ENCODE data around the gene DHRSX.
"Not testable (repeated sequence)": the region's sequence is repeated elsewhere in the genome, so short reads cannot be mapped to it uniquely, and the experiment has no call there.

DHRSX gene

GRCh38 chrX:2272337-2272736, 228.4 kb downstream of the DHRSX start:
- in situ Hi-C loops (cut with HindIII; ENCODE audit: low sequenced_read_pairs): no loop called here

GRCh38 chrX:2271595-2271994, 229.2 kb downstream of the DHRSX start:
- in situ Hi-C loops (cut with HindIII; ENCODE audit: low sequenced_read_pairs): not testable (repeated sequence)

- in situ Hi-C loops (cut with HindIII; ENCODE audit: low sequenced_read_pairs): not testable (repeated sequence)
Measured at GRCh38 chrX:2270783-2271182, 230.0 kb downstream of the DHRSX start.

GRCh38 chrX:2267890-2268289, 232.9 kb downstream of the DHRSX start:
- in situ Hi-C loops (cut with HindIII; ENCODE audit: low sequenced_read_pairs): no loop called here

- in situ Hi-C loops (cut with HindIII; ENCODE audit: low sequenced_read_pairs): no loop called here
Measured at GRCh38 chrX:2266445-2267349, 234.1 kb downstream of the DHRSX start.

- in situ Hi-C loops (cut with HindIII; ENCODE audit: low sequenced_read_pairs): not testable (repeated sequence)
Measured at GRCh38 chrX:2265658-2266444, 234.9 kb downstream of the DHRSX start.

GRCh38 chrX:2264179-2265030, 236.4 kb downstream of the DHRSX start:
- in situ Hi-C loops (cut with HindIII; ENCODE audit: low sequenced_read_pairs): no loop called here

- in situ Hi-C loops (cut with HindIII; ENCODE audit: low sequenced_read_pairs): no loop called here
Measured at GRCh38 chrX:2263203-2263602, 237.6 kb downstream of the DHRSX start.

GRCh38 chrX:2262668-2263055, 238.1 kb downstream of the DHRSX start:
- in situ Hi-C loops (cut with HindIII; ENCODE audit: low sequenced_read_pairs): no loop called here

GRCh38 chrX:2261831-2262667, 238.7 kb downstream of the DHRSX start:
- in situ Hi-C loops (cut with HindIII; ENCODE audit: low sequenced_read_pairs): no loop called here

- in situ Hi-C loops (cut with HindIII; ENCODE audit: low sequenced_read_pairs): no loop called here
Measured at GRCh38 chrX:2252331-2253065, 248.3 kb downstream of the DHRSX start.

GRCh38 chrX:2251211-2251610, 249.6 kb downstream of the DHRSX start:
- in situ Hi-C loops (cut with HindIII; ENCODE audit: low sequenced_read_pairs): no loop called here

- in situ Hi-C loops (cut with HindIII; ENCODE audit: low sequenced_read_pairs): no loop called here
Measured at GRCh38 chrX:2243913-2244460, 256.8 kb downstream of the DHRSX start.

GRCh38 chrX:2242980-2243379, 257.8 kb downstream of the DHRSX start:
- in situ Hi-C loops (cut with HindIII; ENCODE audit: low sequenced_read_pairs): no loop called here

- in situ Hi-C loops (cut with HindIII; ENCODE audit: low sequenced_read_pairs): no loop called here
Measured at GRCh38 chrX:2242326-2242725, 258.4 kb downstream of the DHRSX start.

- in situ Hi-C loops (cut with HindIII; ENCODE audit: low sequenced_read_pairs): not testable (repeated sequence)
Measured at GRCh38 chrX:2241496-2241895, 259.3 kb downstream of the DHRSX start.

GRCh38 chrX:2240761-2241160, 260.0 kb downstream of the DHRSX start:
- in situ Hi-C loops (cut with HindIII; ENCODE audit: low sequenced_read_pairs): not testable (repeated sequence)

GRCh38 chrX:2237976-2238375, 262.8 kb downstream of the DHRSX start:
- in situ Hi-C loops (cut with HindIII; ENCODE audit: low sequenced_read_pairs): no loop called here

GRCh38 chrX:2231570-2232192, 269.1 kb downstream of the DHRSX start:
- in situ Hi-C loops (cut with HindIII; ENCODE audit: low sequenced_read_pairs): no loop called here
